ENCODE results near the gene CASP2. TPM values are rescaled to one million over a fixed set of nuclear protein-coding genes. Genes with fewer than 3 reads are reported as not detected.

The CASP2 gene
- 10 to 100 TPM in 1 of 4 donors, 1 to 10 TPM in 3; 3.1 to 13.9 (median 4.1) TPM for total RNA-seq

- in situ Hi-C loops (cut with MboI; ENCODE audit: low sequenced_read_pairs in 4 of 4): loop anchor here in 1 of 4 donors (25.0 kb wide), 1 partner anchor 599 kb away; no protein-coding TSS in a partner anchor
- peak; percentile 89 for ATAC-seq
- Histone ChIP-seq H3K36me3 (peaks cover 0 to 15% of the 10 kb centered on the region in 2 donors), H3K4me1 (peaks cover 25 to 26% of the 10 kb centered on the region in 2 donors), H3K9me3 (no peaks in the 10 kb centered on the region), H3K4me3 (peak within 1 kb of the TSS; percentile 79 to 93 (median 86)), H3K27ac (peak within 1 kb of the TSS; percentile 74 to 91 (median 88)), H3K27me3 (no peaks in the 10 kb centered on the region)
- TF ChIP-seq CTCF (IDR thresholded peaks at IDR 0.05 in 4 of 5, conservative IDR thresholded peaks at IDR 0.05 in 1 of 5) (peak in 3 of 5 experiments; percentile 7 to 50 (median 47)), POLR2A (IDR thresholded peaks at IDR 0.05) (peak; percentile 40 to 64)
- peak; percentile 94 for DNase-seq
- intact Hi-C loops (cut with DNase I; ENCODE audit: low total_unique reads): loop anchor here (1.0 to 2.0 kb wide), 2 partner anchors 27 to 93 kb away; partner anchors contain the start of gene ZYX
These were observed at the start of gene CASP2 for GRCh38 chr7:143287935-143288826. Gene CASP2, plus strand, starts transcription at chr7:143288351. Its CDS starts 105 bp downstream, at chr7:143288456.

GRCh38 chr7:143239813-143240212 is 48.3 kb upstream of the CASP2 start:
- H3K9me3 ChIP-seq: no peaks in the 10 kb centered on the region
- H3K27me3 ChIP-seq: no peaks in the 10 kb centered on the region
- TF ChIP-seq POLR2A (IDR thresholded peaks at IDR 0.05): no peak
- TF ChIP-seq CTCF (IDR thresholded peaks at IDR 0.05 in 4 of 5, conservative IDR thresholded peaks at IDR 0.05 in 1 of 5): no peak
- H3K27ac ChIP-seq: no peak overlapping the region
- H3K4me1 ChIP-seq: peaks cover 0 to 4% of the 10 kb centered on the region in 2 donors
- intact Hi-C loops (cut with DNase I; ENCODE audit: low total_unique reads): loop anchor here (1.0 to 5.0 kb wide), 2 partner anchors 65 to 177 kb away; no protein-coding TSS in a partner anchor
- DNase-seq (no peak), ATAC-seq (no peak)
- H3K4me3 ChIP-seq: no peak overlapping the region
- H3K36me3 ChIP-seq: no peaks in the 10 kb centered on the region
- in situ Hi-C loops (cut with MboI; ENCODE audit: low sequenced_read_pairs in 4 of 4): loop anchor here in 3 of 4 donors (5.0 to 10.0 kb wide), 3 partner anchors 165 to 175 kb away; partner anchors contain the start of gene EPHA1 (in 1 of the 3)

- in situ Hi-C loops (cut with MboI; ENCODE audit: low sequenced_read_pairs in 4 of 4) (loop anchor here in 3 of 4 donors (5.0 to 10.0 kb wide), 3 partner anchors 164 to 174 kb away; partner anchors contain the start of gene EPHA1 (in 1 of the 3)), intact Hi-C loops (cut with DNase I; ENCODE audit: low total_unique reads) (loop anchor here (1.0 to 5.0 kb wide), 2 partner anchors 65 to 177 kb away; no protein-coding TSS in a partner anchor)
- H3K4me1 ChIP-seq: peaks cover 0 to 4% of the 10 kb centered on the region in 2 donors
- no peak overlapping the region for H3K27ac ChIP-seq
- no peaks in the 10 kb centered on the region for H3K9me3 ChIP-seq
- TF ChIP-seq POLR2A (IDR thresholded peaks at IDR 0.05) (no peak), CTCF (IDR thresholded peaks at IDR 0.05 in 4 of 5, conservative IDR thresholded peaks at IDR 0.05 in 1 of 5) (peak; percentile 82 to 96 (median 87))
- no peak overlapping the region for H3K4me3 ChIP-seq
- ATAC-seq: peak; percentile 87 to 92
- peak; percentile 43 to 56 for DNase-seq
- H3K36me3 ChIP-seq: no peaks in the 10 kb centered on the region
- no peaks in the 10 kb centered on the region for H3K27me3 ChIP-seq
These were observed 47.6 kb upstream of the CASP2 start for GRCh38 chr7:143240291-143241168.

- Histone ChIP-seq H3K27me3 (no peaks in the 10 kb centered on the region), H3K9me3 (no peaks in the 10 kb centered on the region), H3K4me3 (no peak overlapping the region), H3K36me3 (no peaks in the 10 kb centered on the region), H3K27ac (no peak overlapping the region), H3K4me1 (peaks cover 0 to 4% of the 10 kb centered on the region in 2 donors)
- DNase-seq: no peak
- in situ Hi-C loops (cut with MboI; ENCODE audit: low sequenced_read_pairs in 4 of 4) (loop anchor here in 3 of 4 donors (5.0 to 10.0 kb wide), 3 partner anchors 162 to 172 kb away; partner anchors contain the start of gene EPHA1 (in 1 of the 3)), intact Hi-C loops (cut with DNase I; ENCODE audit: low total_unique reads) (loop anchor here (5.0 kb wide), 1 partner anchor 175 kb away; no protein-coding TSS in a partner anchor)
- TF ChIP-seq POLR2A (IDR thresholded peaks at IDR 0.05) (no peak), CTCF (IDR thresholded peaks at IDR 0.05 in 4 of 5, conservative IDR thresholded peaks at IDR 0.05 in 1 of 5) (no peak)
- ATAC-seq: no peak
These were observed 45.8 kb upstream of the CASP2 start for GRCh38 chr7:143242306-143242705.

Data from gastrocnemius medialis (tissue), 4 donors.